ENCODE measurements around the gene METTL22.

Gene METTL22

DNA sequence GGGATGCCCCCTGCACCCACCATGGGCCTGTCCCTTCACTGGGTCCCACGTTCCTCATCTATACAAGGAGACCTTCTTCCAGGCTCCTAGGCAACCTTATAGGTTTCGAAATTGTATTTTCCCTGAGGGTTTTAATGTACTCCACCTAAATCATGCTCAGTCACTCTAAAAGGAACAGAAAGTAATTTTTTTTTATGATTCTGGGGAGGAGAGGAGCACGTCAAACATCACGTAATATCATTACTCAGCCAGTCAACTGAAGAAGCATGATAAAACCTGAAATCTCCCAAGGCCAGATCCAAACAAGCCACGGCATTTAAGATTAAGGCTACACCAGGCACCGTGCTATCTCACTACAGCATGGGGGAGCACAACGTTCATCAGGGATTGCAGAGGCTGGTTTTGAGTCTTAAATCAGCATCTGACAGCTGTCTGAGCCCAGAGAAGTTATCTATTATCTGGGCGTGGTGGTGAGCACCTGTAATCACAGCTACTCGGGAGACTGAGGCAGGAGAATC, 27.3 kb upstream of the METTL22 start:
- DNase-seq, result no peak

DNA sequence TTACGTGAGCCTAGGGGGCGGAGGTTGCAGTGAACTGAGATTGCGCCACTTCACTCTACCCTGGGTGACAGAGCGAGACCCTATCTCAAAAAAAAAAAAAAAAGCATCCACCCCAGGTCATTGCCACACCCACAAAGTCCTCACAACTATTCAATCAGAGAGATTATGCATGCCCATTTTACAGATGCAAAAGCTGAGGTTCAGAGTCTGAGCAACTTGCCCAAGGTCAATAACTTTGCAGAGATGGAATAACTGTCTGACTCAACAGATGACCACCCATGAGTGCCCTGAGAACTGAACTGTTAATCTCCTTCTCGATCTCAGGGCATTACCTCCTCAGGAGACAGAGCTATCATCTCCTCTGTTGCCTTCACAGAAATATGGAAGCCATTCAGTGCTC, 25.7 kb upstream of the METTL22 start:
- DNase-seq, result no peak

DNA sequence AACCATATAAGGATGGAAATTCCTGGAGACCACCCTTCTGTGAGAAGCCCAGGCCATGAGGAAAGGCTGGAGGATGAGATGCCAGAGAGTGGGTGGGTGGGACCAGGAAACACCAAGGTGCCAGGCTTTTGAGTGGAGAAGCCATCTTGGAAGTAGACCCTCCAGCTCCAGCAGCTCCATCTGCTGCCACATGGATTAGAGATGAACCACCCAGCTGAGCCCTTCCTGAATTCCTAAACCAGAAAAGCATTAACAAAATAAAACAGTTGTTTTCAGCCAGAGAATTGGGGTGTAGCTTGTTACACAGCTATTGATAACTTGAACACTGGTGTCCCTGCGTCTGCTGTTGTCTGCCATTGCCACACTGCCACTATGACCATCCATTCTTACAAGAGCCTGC, 24.9 kb upstream of the METTL22 start:
- no peak for DNase-seq

DNA sequence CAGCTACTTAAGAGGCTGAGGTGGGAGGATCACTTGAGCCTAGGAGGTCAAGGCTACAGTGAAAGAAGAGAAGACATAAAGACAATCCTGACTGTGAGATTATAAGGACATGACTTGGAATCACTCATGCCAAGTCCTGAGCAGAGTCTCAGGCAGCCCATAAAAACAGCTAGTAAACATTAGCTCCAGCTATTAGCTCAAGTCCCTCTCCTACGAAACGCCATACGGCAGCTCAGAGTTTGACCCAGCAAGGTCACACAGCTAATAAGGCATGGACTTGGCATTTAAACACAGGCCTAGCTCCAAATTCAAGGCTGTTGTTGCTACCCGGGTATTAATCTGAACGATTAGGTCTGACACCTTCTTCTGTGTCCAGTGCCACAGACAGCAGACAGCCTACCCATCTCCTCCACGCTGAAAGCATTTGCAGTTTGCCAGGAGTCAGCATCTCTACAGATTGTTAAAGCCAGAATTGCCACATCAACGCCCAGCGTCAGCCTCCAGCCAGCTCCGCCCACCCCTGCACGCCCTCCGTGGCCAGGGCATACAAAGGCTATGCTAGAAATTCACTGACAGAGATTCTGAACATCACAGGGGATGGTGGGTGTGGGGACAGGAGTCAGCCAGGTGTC, 21.2 kb upstream of the METTL22 start:
- no peak for DNase-seq

DNA sequence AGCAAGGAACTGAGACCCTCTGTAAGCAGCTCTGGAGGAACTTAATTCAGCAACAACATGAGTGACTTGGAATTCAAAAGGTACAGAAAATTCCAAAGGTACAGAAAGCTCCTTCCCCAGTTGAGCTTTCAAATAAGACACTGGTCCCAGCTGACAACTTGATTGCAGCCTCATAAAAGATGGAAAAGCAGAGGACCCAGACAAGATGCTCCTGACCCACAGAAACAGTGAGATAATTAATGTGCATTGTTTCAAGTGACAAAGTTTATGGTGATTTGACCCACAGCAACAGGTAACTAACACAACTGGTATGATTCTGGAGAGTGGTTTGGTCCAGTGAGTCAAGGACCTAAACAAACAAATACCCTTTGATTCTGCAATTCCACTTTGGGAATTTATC, 15.9 kb upstream of the METTL22 start:
- DNase-seq, result no peak

DNA sequence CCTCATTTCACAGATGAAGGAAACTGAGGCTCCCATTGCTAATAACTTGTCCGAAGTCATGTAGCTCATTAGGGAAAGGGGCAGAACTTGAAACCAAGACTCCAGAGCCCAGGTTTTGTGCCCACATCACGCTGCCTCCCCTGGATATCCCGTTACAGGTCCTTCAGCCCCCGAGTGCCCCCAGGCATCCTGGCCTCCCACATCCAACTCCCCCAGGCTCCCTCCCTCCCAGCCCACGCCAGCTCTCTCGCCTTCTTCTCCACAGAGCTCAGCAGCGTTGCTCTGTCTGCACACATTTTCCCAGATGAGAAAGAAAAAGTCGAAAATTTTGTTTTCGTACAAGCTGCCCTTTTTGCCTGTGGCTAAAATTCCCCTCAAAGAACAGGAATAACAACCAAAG, 14.3 kb upstream of the METTL22 start:
- no peak for DNase-seq

DNA sequence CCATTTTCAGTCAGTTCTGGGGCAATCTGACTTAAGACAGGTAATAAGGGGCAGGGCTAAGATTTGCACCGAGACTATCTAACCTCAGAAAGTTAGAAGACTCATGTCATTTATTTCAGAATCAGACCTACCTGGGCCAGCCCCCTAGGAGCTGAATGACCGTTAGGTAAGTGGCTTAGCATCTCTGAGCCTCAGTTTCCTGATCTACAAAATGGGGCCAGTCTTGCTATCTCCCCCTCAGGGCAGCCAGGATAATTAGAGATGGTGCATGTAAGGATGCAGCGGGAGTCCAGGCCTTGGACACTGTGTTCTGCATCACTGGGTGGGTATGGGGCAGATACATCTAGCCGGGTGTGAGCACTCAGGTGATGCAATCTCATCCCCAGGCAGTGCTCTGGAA, 10.4 kb upstream of the METTL22 start:
- no peak for DNase-seq

DNA sequence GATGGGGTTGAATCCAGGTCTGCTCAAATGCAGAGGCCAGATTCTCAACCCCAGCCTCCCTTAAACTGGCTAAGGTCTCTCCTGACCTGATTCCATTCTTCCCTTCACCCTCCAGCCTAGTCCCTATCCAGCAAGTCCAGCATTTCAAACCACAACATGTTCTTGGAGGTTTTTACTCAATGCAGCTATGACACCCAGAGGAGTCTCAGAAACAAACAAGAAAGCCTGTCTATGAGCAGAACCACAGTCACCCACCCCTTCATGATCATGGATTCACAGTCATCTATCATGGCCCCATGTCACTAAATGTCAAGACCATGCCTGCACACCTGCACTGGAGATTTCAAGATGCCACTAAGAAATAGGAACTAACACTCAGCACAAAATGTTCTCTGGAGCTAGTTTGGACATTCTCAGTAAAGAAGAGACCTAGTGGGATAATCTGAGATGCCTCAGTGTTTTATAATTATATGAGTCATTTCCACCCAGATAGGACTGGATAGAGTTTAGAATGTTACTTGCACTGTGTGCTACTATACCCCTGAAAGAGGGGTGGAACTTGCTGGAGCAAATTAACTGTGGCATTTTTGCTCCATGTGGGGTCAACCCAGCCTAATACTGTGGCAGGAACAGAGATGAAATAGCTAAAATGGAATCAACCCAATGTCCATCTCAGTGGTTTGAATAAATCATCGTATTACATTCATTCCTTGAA, 9.5 kb upstream of the METTL22 start:
- no peak for DNase-seq

DNA sequence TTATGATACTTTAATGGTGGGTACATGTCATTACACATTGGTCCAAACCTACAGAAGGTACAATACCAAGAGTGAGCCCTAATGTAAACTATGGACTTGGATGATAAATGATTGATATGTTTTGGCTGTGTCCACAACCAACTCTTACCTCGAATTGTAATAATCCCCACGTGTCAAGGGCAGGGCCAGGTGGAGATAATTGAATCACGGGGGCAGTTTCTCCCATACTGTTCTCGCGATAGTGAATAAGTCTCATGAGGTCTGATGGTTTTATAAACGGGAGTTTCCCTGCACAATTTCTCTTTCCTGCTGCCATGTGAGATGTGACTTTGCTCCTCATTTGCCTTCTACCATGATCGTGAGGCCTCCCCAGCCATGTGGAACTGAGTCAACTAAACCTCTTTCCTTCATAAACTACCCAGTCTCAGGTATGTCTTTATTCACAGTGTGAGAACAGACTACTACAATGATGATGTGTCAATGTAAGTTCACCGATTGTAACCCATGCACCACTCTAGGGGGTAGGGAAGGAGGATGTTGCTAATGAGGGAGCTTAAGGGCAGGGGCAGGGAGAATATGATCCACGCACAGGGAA, 7.0 kb upstream of the METTL22 start:
- no peak for DNase-seq

DNA sequence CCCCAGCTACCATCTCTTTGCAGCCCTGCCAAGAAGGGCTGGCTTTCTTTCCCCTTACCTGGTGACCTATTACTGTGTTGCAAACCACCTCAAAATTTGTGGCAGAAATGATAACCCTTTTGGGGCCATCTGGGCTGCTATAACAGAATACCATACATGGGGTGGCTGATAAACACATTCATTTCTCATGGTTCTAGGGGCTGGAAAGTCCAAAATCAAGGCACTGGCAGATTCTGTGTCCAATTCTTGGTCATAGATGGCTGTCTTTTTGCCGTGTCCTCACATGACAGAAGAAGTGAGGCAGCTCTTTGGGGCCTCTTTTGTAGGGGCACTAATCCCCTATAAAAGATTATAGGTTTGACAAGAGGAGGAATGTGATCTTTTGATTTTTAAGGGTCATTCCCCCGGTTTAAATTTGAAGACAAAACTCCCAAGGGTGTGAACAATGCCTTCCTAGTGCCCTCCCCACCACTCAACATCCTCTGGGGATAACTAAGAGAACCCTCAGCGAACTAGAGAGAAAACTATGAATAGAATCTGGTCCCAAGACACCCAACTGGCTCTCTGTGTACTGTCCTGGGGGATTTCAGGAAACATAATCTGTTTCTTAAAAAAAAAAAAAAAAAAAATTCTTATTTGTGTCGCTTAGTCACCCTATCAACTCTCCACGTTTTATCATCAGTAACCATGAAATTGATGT, 1.7 kb upstream of the METTL22 start:
- no peak for DNase-seq

DNA sequence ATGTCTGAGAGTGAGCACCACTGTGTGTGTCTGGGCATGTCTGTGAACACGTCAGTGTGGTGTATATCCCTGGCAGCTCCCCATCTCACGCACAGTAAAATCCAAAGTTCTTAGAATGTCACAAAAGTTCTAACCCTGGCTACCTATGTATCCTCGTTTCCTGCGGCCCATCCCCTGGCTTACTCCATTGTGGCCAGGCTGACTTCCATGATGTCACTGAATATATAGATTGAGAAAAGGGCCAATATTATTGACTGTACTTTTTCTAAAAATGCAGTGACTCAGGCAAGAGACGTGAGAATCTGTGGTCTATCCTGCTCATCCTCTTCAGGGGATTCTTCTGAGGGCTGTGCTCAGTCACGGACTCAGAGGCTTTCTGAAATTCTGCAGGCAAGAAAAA, 963 bp upstream of the METTL22 start:
- no peak for DNase-seq

DNA sequence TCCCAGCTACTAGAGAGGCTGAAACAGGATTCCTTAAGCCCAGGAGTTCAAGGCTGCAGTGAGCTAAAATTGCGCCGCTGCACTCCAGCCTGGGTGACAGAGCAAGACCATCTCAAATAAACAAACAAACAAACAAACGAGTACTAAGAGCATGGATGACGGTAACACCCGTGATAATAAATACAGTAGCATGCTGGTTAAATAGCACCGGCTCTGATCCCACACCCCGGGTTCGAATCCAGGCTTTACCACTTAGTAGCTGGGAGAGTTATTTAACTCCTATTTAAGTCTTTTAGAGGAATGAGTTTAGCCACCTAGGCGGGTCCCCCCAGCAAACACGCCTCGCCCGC, 301 bp upstream of the METTL22 start:
- DNase-seq, result no peak

DNA sequence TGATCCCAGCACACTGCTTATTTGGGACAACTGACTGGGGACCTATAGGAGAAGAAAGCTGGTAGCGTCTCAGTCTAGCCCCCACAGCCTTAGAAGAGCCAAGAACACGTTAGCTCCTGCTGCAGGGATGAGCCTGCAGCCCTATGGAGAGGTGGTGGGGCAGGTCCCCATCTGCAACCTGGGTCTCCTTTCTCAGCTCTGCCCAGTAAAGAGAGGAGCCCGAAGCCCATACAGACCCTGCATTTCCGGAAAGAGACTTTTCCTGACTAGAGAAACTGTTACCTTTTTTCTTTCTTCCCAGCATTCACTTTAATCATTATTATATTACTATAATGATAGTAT, 788 bp downstream of the METTL22 start:
- DNase-seq, result no peak

DNA sequence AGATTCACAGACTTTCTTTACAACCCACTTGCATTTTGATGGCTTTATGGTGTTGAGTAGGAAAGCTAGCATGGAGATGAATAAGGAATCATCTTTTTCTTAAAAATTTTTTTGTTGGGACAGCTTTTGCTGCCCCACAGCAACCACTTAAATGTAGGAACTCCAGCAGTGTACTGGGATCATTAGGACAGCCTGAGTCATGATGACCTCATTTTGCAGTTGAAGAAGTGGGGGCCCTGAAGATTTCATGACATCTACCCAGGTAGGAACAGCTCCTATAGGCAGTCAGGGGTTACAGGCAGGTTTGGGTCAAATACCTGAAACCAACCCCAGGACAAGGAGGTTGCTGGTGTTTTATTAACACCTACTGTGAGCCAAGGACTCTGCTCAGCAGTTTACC, 2.1 kb downstream of the METTL22 start:
- no peak for DNase-seq

DNA sequence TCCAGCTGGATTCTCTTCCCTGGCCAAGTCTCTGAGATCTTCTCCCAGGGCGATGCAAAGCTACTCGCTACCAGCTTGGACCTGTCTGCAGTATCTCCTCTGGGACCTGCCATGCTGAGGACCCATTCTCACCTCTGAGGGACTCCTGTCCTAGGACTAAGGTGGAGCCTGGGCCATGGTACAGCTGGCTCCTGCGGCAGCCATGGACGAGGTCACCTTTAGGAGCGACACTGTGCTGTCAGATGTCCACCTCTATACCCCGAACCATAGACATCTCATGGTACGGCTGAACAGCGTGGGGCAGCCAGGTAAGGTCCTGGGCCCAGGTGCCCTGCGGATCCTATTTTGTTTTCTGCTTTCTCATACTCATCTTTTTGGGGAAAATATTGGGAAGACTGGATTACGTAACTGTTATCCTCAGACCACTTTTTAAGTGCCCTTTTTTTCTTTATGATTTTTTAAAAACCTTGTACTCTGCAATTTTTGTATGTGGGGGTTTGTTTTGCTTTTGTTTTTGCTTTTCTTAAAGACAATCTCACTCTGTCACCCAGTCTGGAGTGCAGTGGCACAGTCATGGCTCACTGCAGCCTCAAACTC, 4.1 kb downstream of the METTL22 start:
- no peak for DNase-seq

DNA sequence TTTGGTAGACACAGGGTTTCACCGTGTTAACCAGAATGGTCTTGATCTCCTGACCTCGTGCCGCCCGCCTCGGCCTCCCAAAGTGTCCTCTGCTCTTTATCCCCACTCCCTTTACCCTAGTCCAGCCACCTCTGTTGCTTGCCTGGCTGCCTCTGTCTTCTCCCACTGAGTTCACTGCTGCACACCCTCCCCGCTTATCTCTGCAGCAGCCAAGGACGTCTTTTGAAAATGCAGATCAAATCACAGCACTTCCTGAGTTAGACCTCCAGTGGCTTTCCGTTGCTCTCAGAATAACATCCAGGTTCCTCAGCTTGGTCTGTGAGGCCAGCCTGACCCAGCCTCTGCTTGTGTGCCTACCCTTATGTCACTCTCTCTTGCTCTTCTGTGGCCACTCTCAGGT, 5.4 kb downstream of the METTL22 start:
- DNase-seq, result no peak

DNA sequence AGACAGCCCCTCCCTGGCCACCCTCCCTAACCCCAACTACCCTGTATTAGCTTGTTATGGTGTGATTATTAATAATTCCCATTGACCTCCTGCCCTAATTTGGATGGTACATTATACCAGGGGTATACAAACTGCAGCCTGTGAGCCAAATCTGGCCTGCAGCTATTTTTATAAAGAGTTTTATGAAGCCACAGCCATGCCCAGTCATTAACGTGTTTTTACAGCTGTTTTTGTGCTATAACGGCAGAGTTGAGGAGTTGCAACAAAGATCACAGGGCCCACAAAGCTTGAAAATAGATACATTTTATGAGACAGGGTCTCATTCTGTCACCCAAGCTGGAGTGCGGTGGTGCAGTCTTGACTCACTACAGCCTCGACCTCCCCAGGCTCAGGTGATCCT, 6.0 kb downstream of the METTL22 start:
- DNase-seq, result no peak

DNA sequence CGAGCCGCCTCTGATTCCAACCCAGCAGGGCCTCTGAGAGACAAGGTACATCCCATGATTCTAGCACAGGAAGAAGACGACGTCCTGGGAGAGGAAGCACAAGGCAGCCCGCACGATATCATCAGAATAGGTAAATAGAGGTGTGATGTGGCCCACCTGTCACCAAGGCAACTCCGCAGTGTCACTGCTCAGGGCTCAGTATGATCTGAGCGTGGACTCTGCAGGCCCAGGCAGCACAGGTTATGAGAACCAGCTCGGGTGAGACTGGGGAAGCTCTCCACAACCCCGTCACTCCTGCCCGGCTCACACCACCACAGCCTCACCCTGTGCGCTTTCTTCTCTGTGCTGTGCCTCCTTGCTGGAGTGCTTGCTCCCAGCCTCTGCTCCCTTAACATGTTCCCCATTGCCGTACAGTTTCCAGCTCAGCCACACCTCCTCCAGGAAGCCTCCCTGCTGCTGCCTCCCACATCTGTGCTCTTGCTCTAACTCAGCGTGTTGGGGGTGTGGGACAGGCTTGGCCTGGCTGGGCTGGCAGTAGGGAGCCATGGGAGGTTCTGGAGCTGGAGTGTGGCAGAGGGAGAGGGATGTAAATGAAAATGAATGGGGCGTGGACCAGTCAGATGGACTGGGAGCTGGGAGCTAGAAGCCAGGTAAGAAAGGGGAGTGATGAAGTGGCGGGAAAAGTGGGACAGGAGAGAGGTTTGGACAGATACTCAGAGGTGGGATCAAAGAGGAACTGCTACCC, 7.7 kb downstream of the METTL22 start:
- no peak for DNase-seq

DNA sequence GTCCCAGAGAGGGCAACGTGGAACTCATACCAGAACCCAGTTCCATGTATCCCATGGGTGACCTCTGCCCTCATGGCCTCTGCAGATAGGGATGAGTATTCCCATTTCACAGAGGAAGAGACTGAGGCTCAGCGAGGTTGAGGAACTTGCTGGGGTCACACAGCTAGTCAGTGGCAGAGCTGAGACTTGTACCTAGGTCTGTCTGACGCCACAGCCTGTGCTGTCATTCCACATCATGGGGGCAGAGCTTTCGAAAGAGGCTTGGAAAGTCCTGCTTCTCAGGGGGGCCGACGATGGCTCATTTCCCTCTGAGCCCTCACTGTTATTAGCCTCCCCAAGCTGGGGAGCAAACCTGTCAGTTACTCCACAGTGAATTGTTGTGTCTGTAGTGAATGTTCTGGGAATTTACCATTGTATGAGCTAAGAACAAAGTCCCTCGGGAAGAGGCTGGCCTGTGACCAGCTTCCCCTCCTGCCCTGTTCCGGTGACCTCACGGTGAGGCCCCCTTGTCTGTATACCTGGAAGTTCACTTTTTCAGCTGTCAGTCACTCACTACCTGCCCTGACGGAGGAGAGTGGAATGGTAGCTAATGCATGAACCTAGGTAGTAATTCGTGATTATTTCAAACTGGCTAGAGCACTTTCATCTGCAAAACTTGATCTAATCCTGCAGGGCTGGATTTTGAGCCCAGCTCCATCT, 8.9 kb downstream of the METTL22 start:
- DNase-seq, result no peak

DNA sequence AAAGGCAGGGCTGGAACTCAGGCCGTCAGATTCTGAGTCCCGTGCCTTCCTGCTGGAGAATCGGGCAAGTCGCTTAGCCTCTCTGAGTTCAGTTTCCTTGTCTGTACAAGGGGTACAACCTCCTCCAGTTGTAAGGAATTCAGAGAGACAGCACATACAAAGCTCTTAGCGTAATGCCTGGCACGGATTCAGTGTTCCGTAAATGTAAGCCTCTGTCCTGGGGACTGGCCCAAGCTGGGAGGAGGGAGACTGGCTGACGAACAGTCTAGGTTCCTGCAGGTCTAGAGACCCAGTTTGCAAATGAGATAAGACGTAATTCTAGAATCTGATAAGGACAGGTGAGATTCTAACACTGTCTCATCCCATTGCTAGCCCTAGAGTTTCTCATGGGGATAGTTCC, 9.9 kb downstream of the METTL22 start:
- no peak for DNase-seq

DNA sequence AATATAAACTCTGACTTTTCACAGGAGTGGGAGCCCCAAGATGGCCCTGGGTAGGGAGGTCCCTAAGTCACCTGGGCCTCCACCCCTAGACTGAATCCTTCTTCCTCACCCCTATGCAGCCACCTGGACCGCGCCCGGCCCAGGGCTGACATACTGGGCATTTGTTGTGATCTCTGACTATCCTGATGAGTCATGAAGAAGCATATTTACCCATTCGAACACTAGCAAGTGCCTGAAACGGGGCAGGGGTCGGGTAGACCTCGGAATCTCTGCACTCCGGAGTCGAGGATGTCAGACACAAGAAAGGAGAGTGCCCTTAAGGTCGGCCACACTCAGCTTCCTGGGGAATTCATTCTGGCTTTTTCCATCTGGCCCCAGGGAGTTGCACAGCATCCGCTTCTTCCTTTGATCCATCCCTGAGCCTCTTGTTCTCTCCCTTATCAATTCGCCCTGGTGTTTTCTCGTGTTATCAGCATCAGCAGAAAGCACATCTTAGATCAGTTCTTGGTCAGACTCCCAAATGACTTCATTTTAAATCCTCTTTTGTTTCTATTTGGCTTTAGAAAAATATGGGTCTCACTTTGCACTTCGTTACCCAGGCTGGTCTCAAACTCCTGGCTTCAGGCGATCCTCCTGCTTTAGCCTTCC, 10.4 kb downstream of the METTL22 start:
- DNase-seq, result no peak

Measured in NCI-H1694 (cell line).